Fibroblast of gingiva (primary cell): ENCODE data around the gene FBLN2.
A peak's percentile ranks its signal among the peaks of the same experiment; 100 is the strongest.
"Not testable (repeated sequence)": the region's sequence is repeated elsewhere in the genome, so short reads cannot be mapped to it uniquely, and the experiment has no call there.

ENCODE experiments used
- DNase-seq: peaks from one replicate; pipeline ENCODE4 v3.0.0-alpha.2; 2011; ENCODE audit warnings: low read depth

The FBLN2 gene

DNA sequence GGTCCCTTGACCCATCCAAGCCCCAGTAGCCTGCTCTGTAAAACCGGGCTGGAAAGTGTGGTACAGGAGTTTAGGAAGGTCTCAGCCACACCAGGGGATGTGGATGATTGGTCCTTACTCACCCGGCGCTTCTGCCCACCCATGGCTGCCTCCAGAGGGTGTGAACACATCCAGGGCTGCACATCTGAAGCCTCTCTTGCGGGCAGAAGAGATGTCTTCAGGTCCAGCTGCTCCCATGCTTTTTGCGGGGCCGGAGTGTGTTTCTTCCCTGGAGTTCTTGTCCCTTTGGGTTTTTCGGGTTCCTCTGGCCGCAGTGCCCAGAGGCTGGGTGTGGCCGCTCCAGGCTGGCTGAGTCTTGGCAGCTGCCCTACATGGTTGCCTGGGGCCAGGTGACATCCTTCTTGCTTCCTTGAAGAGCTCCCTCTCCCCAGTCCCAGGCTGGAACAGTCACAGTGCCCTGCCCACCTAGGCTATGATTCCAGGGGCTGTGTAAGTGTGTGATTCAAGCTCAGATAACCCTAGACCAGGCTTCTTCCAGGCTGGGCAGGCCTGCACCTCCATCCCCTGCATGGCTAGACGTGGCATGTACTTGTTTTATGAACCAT is 34.9 kb upstream of the FBLN2 start:
- DNase-seq = no peak

GRCh38 chr3:13514639-13515435 is 34.1 kb upstream of the FBLN2 start:
- no peak for DNase-seq

GRCh38 chr3:13515786-13516759 is 32.9 kb upstream of the FBLN2 start:
- peak; percentile 41 for DNase-seq

GRCh38 chr3:13516760-13517135 is 32.2 kb upstream of the FBLN2 start:
- DNase-seq = no peak

DNA sequence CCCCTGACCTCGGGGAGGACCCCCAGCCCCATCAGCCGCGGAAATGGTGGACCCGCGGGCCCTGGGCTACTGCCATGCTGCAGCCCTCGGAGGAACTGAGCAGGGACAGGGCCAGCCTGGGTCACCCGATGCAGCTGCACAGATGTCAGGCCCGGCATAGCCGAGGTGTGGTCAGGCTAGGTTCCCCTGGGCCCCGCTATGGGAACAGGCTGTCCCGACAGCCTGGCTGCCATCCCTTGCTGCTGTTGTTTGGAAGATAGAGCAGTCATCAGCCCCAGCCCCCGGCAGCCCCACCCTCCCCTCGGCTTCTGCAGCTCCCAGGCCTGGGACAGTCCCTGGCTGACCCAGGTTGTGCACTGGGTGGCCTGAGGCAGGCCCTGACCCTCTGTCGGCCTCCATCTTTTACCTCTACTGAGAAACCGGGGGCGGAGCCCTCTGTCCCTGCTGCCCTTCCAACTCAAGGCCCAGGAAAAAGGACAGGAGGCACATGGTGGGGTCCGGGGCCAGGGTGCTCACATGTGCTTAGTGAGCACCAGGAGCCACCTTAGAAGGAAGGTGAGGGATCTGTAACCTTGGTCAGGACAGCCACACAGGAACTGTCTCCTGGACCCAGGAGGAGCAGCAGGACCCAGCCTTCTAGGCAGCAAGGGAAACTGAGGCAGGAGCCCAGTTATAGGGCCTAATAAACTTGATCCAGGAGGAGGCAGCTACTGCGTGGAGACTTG is 31.5 kb upstream of the FBLN2 start:
- no peak for DNase-seq

DNA sequence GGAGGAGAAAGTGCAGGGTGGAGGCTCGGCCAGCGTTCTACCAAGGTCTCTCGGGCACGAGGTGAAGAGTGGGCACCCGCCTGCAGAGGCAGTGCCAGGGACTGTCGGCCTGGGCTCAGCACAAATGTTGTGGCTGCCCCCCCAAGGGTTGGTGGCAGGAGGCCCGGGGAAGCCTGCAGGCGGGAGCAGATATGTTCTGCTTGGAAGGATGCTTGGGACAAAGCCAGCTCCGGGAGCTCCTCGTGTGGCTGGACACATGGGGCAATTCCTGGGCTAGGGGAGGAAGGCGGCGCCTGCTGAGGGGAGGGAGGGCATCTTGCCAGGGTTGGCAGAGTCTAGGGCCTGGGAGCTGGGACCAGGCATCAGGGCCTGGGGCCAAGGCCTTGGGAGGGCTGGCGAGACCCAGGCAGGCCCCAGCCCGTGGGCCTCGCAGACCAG is 30.4 kb upstream of the FBLN2 start:
- DNase-seq = peak; percentile 90

DNA sequence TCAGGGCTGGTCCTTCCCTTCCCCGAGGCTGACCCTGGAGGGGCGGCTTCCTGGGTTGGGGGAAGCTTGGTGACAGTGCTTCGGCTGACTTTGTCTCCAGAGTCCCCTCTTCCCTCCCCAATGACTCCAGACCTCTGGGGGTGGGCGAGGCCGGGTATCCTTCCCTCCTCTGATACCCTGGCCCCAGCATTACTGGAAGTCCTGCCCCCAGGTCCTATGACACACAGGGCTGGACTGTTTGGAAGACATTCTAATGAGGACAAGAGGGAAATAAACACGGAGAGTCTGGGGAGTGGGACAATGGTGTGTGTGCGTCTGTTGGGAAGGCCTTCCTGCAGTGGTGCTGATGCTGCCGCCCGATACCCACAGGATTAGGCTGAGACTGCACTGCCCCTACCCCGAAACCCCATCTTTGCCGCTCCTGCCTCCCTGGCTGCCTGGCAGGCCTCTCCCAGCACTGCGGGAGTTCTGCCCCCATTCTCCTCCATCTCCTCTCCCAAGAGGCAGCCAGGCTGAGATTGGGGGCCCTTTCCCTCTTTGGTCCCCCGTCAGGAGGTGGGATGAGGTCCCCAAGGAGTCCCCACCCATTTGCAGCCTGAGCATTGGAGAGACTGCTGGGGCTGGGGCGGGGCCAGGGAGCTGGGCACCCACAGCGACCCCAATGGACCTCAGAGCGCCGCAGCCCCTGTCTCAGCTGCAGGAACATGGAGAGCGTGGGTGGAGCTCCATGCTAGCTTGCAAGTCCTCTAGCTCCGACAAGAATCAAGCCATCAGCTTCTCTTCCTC is 29.7 kb upstream of the FBLN2 start:
- no peak for DNase-seq

DNA sequence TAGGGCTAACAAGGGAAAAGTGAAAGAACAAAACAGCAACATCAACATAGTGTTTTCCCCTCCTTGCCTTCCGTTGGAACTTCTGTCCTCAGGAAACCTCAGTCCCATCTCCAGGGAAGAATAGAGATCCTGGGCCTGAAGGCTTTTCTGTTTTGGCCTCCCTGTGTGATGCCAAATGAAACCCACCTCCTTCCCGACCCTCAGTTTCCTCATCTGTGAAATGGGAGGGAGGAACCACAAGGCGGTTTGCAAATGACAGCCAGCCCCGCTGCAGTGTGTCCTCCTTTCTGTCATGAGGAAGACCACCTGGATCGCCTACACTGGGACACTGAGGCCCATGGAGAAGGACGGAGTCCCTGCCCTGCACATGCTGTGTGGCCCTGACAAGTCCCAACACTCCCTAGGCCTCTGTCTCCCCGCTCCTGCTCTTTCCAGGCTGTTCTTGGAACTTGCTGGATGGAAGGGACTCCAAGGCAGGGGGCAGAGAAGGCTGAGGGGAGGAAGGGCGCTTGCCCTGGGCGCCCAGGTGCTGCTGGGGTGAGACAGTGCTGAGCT is 28.5 kb upstream of the FBLN2 start:
- no peak for DNase-seq

DNA sequence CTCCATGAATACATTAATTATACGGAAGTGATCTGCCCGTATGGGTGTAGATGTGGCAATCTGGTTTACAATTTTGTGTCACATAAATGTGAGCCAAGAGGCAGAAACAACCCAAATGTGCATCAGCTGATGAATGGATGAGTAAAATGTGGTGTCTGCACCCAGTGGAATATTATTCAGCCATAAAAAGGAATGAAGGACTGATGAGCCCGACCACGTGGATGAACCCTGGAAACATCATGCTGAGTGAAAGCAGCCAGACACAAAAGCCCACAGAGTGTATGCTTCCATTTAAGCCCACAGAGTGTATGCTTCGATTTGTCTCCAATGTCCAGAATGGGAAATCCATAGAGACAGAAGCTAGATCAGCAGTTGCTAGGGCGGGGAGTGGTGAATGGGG is 27.6 kb upstream of the FBLN2 start:
- DNase-seq = no peak

- not testable (repeated sequence) for DNase-seq
Measured at GRCh38 chr3:13521749-13522148, 27.2 kb upstream of the FBLN2 start.

DNA sequence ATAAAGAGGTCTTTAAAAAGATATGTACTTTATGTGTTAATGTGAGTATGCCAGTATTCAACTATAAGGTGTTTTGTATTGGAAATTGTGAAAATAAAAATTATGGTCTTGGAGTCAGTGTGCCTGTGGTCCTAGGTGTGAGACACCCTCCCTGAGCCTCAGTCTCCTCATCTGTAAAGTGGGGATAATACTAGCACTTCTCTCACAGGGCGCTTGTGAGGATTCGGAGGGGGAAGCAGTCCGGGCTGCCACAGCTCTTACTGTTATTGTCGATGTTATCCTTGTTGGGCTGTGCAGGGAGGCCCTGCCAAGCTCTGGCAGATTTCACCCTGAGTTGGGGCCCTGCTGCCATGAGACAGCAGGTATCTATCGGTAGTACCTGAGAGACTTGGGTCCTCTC is 26.7 kb upstream of the FBLN2 start:
- no peak for DNase-seq

GRCh38 chr3:13524979-13525669 is 23.8 kb upstream of the FBLN2 start:
- peak; percentile 84 for DNase-seq

- DNase-seq = peak; percentile 52
Measured at GRCh38 chr3:13525827-13526625, 22.9 kb upstream of the FBLN2 start.

DNA sequence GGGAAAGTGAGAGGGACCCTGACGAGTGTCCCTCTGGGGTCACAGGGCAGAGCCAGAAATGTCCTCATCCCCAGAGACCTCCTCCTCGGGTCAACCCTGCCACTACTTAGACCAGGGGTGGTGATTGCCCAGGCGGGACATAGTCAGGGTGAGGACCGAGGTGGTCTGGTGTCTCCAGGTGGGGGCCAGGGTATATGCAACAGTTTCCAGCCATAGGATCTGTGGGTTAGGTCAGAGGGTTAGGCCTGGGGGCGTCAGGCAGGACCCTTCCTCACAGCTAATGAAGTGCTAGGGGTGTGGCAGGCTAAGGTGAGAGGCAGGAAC is 22.3 kb upstream of the FBLN2 start:
- no peak for DNase-seq

- no peak for DNase-seq
Measured at GRCh38 chr3:13528217-13528867, 20.6 kb upstream of the FBLN2 start.

- DNase-seq = no peak
Measured at GRCh38 chr3:13529196-13530112, 19.5 kb upstream of the FBLN2 start.

GRCh38 chr3:13530241-13531009 is 18.5 kb upstream of the FBLN2 start:
- no peak for DNase-seq
